Nephron progenitor cell (in vitro differentiated cells): Measurements from ENCODE around the gene SSBP3.
"Not testable (repeated sequence)": the region's sequence is repeated elsewhere in the genome, so short reads cannot be mapped to it uniquely, and the experiment has no call there.

Experiments
- DNase-seq: peaks from one replicate; pipeline ENCODE4 v3.0.0; 2021
- H3K27ac Mint-ChIP-seq: 2 replicates; pipeline ENCODE4 v1.8.0; 2021; ENCODE audit warnings: mild to moderate bottlenecking, moderate library complexity, mixed read lengths
- H3K27me3 Mint-ChIP-seq: 2 replicates; pipeline ENCODE4 v1.8.0; 2021; ENCODE audit warnings: mild to moderate bottlenecking, low read depth, mixed read lengths; ENCODE audit not compliant: poor library complexity
- H3K36me3 Mint-ChIP-seq: 2 replicates; pipeline ENCODE4 v1.8.0; 2021; ENCODE audit warnings: low read depth, mixed read lengths
- H3K4me1 Mint-ChIP-seq: 2 replicates; pipeline ENCODE4 v1.8.0; 2021; ENCODE audit warnings: mixed read lengths
- H3K4me3 Mint-ChIP-seq: 2 replicates; pipeline ENCODE4 v1.8.0; 2021; ENCODE audit warnings: mild to moderate bottlenecking, moderate library complexity, mixed read lengths
- H3K9me3 Mint-ChIP-seq: 2 replicates; pipeline ENCODE4 v1.8.0; 2021; ENCODE audit warnings: mild to moderate bottlenecking, moderate library complexity, mixed read lengths
- TF ChIP-seq, protein P1 (sequence below): fragments of 200-600 bp; sonication (generic); IDR thresholded peaks from 2 replicates; pipeline ENCODE4 v1.5.0; 2021; ENCODE audit warnings: antibody characterized with exemption

Gene SSBP3

DNA sequence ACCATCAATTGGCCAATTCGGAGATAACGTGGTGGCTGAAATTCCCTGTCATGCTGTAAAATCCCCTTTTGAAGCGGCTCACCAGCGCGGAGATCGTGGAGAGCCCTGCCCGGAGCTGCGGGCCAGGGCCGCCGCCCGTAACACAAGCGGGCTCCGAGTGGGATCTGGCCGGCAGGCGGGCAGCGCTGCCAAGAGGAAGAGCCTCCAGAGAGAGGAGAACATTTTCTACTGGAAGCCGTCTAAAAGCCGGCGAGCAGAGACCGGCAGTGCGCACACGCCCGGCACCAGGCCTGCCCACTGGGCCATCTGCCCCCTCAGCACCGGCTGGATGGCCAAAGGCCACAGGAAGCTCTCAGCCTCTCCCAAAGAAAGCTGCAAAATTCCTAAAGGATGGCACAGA, 15.5 kb downstream of the SSBP3 start:
- Mint-ChIP-seq H3K9me3 (no peaks in the 10 kb centered on the region), H3K27ac (no peak overlapping the region), H3K36me3 (peaks cover 53% of the 10 kb centered on the region), H3K4me1 (peaks cover 69% of the 10 kb centered on the region), H3K27me3 (no peaks in the 10 kb centered on the region), H3K4me3 (no peak overlapping the region)
- TF ChIP-seq, protein P1, sequence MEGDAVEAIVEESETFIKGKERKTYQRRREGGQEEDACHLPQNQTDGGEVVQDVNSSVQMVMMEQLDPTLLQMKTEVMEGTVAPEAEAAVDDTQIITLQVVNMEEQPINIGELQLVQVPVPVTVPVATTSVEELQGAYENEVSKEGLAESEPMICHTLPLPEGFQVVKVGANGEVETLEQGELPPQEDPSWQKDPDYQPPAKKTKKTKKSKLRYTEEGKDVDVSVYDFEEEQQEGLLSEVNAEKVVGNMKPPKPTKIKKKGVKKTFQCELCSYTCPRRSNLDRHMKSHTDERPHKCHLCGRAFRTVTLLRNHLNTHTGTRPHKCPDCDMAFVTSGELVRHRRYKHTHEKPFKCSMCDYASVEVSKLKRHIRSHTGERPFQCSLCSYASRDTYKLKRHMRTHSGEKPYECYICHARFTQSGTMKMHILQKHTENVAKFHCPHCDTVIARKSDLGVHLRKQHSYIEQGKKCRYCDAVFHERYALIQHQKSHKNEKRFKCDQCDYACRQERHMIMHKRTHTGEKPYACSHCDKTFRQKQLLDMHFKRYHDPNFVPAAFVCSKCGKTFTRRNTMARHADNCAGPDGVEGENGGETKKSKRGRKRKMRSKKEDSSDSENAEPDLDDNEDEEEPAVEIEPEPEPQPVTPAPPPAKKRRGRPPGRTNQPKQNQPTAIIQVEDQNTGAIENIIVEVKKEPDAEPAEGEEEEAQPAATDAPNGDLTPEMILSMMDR = no peak
- DNase-seq = no peak

GRCh38 chr1:54389608-54390007, 16.6 kb downstream of the SSBP3 start:
- not testable (repeated sequence) for H3K4me3 Mint-ChIP-seq, H3K27me3 Mint-ChIP-seq, H3K9me3 Mint-ChIP-seq, DNase-seq, H3K27ac Mint-ChIP-seq
- peaks cover 80% of the 10 kb centered on the region for H3K4me1 Mint-ChIP-seq
- peaks cover 54% of the 10 kb centered on the region for H3K36me3 Mint-ChIP-seq

DNA sequence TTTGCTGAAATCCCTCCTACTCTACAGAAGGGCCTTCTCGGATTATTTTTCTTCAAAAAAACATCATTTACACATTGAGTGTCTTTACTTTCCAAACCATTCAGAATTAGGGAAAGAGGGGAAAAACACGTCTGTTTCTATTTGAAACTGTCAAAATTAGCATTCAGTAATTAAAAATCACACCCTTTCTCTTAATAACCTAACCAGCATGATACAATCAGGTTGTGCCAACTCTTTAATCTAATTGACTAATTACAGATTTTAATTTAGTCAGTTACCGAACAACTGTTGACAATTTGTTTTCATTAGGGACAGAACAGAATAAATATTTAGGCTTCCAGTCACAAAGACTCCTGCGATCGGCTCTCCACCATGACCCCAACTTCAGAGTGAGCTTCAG, 18.8 kb downstream of the SSBP3 start:
- no peak overlapping the region for H3K4me3 Mint-ChIP-seq
- H3K4me1 Mint-ChIP-seq = peaks cover 71% of the 10 kb centered on the region
- peak overlapping the region; percentile 93 for H3K27ac Mint-ChIP-seq
- no peaks in the 10 kb centered on the region for H3K9me3 Mint-ChIP-seq
- DNase-seq = no peak
- TF ChIP-seq, protein P1 = no peak
- H3K27me3 Mint-ChIP-seq = no peaks in the 10 kb centered on the region
- peaks cover 52% of the 10 kb centered on the region for H3K36me3 Mint-ChIP-seq

DNA sequence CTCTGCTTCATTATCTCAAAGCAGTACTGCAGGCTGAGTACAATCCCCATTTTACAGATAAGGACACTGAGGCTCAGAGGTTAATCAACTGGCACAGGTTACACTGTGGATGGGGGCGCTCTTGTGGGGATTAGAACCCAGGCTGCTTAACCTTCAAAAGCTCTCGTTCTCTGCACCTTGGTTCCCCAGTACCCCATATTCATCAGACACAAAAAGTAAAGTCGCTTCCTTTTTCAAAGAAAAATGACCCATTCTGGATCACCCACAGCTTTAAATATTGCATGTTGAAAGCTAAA, 20.5 kb downstream of the SSBP3 start:
- no peak for DNase-seq
- Mint-ChIP-seq H3K4me3 (no peak overlapping the region), H3K36me3 (peaks cover 52% of the 10 kb centered on the region), H3K27me3 (no peaks in the 10 kb centered on the region), H3K27ac (peak overlapping the region; percentile 86), H3K4me1 (peaks cover 53% of the 10 kb centered on the region), H3K9me3 (no peaks in the 10 kb centered on the region)
- TF ChIP-seq, protein P1 = no peak

- Mint-ChIP-seq H3K36me3 (peaks cover 53% of the 10 kb centered on the region), H3K4me3 (no peak overlapping the region), H3K27ac (peak overlapping the region; percentile 86), H3K9me3 (no peaks in the 10 kb centered on the region), H3K4me1 (peaks cover 51% of the 10 kb centered on the region), H3K27me3 (no peaks in the 10 kb centered on the region)
- no peak for DNase-seq
- TF ChIP-seq, protein P1 = no peak
Observed at GRCh38 chr1:54384918-54385726, 21.1 kb downstream of the SSBP3 start.

DNA sequence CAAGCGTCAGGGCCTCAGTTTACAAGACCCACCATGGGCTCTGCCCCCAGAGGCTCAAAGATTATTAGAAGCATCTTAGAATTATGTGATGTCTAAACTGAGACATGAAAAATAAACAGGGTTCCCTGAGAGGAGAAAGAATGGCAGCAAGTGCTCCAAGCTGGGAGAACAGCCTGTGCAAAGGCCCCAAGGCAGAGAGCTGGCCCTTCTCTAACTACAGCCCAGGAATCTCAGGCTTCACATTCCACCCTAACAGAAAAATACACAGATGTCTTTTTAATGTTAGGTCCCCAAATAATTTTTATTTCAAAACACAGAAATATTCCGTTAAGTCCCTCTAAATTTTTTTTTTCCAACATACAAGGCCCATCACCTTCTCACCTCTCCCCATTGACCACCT, 21.7 kb downstream of the SSBP3 start:
- DNase-seq = no peak
- Mint-ChIP-seq H3K9me3 (no peaks in the 10 kb centered on the region), H3K27me3 (no peaks in the 10 kb centered on the region), H3K4me3 (no peak overlapping the region), H3K36me3 (peaks cover 54% of the 10 kb centered on the region), H3K4me1 (peaks cover 56% of the 10 kb centered on the region), H3K27ac (peak overlapping the region; percentile 86)
- TF ChIP-seq, protein P1 = no peak
